ENCODE measurements around the gene ZYG11B.
"Not testable (repeated sequence)": the region's sequence is repeated elsewhere in the genome, so short reads cannot be mapped to it uniquely, and the experiment has no call there.

The ZYG11B gene

GRCh38 chr1:52795464-52795863 is 69.2 kb downstream of the ZYG11B start:
- no peaks in the 10 kb centered on the region for H3F3A ChIP-seq (ENCODE audit: insufficient read depth, low read length)
- no peaks in the 10 kb centered on the region for H3K9me2 ChIP-seq (replicated peaks; ENCODE audit: insufficient read depth, low read length)
- TF ChIP-seq CTCF (IDR thresholded peaks at IDR 0.05; ENCODE audit: low read length) (no peak), EZH2 (optimal IDR thresholded peaks at IDR 0.05; ENCODE audit: low read depth, low read length) (no peak), EZH2phosphoT487 (IDR thresholded peaks at IDR 0.05; ENCODE audit: low read length) (no peak)
- no peaks in the 10 kb centered on the region for H3K79me2 ChIP-seq (ENCODE audit: low read length)
- no peak overlapping the region for H3K27ac ChIP-seq (ENCODE audit: low read length)
- no peak overlapping the region for H3K4me3 ChIP-seq (ENCODE audit: low read length)
- H3K27me3 ChIP-seq (replicated peaks; ENCODE audit: insufficient read depth, low read length): no peaks in the 10 kb centered on the region
- no peaks in the 10 kb centered on the region for H3K4me1 ChIP-seq (ENCODE audit: low read length)
- DNase-seq: no peak
- no peak overlapping the region for H2AFZ ChIP-seq (ENCODE audit: low read length)
- H3K9me3 ChIP-seq (replicated peaks; ENCODE audit: insufficient read depth, low read length): no peaks in the 10 kb centered on the region
- no peak overlapping the region for H3K9ac ChIP-seq (ENCODE audit: low read length)
- no peak overlapping the region for H3K4me2 ChIP-seq (ENCODE audit: low read depth, low read length)
- H3K36me3 ChIP-seq (replicated peaks; ENCODE audit: insufficient read depth, low read length): no peaks in the 10 kb centered on the region
- no peaks in the 10 kb centered on the region for H4K20me1 ChIP-seq (ENCODE audit: insufficient read depth, low read length)

- no peak overlapping the region for H3K9ac ChIP-seq (ENCODE audit: low read length)
- H3K9me3 ChIP-seq (replicated peaks; ENCODE audit: insufficient read depth, low read length): no peaks in the 10 kb centered on the region
- no peaks in the 10 kb centered on the region for H3K4me1 ChIP-seq (ENCODE audit: low read length)
- no peaks in the 10 kb centered on the region for H3K9me2 ChIP-seq (replicated peaks; ENCODE audit: insufficient read depth, low read length)
- no peak overlapping the region for H2AFZ ChIP-seq (ENCODE audit: low read length)
- H3K79me2 ChIP-seq (ENCODE audit: low read length): no peaks in the 10 kb centered on the region
- no peak for DNase-seq
- no peak overlapping the region for H3K4me2 ChIP-seq (ENCODE audit: low read depth, low read length)
- H3K27me3 ChIP-seq (replicated peaks; ENCODE audit: insufficient read depth, low read length): no peaks in the 10 kb centered on the region
- no peaks in the 10 kb centered on the region for H3F3A ChIP-seq (ENCODE audit: insufficient read depth, low read length)
- TF ChIP-seq CTCF (IDR thresholded peaks at IDR 0.05; ENCODE audit: low read length) (no peak), EZH2phosphoT487 (IDR thresholded peaks at IDR 0.05; ENCODE audit: low read length) (no peak), EZH2 (optimal IDR thresholded peaks at IDR 0.05; ENCODE audit: low read depth, low read length) (no peak)
- H3K36me3 ChIP-seq (replicated peaks; ENCODE audit: insufficient read depth, low read length): no peaks in the 10 kb centered on the region
- H4K20me1 ChIP-seq (ENCODE audit: insufficient read depth, low read length): no peaks in the 10 kb centered on the region
- H3K27ac ChIP-seq (ENCODE audit: low read length): no peak overlapping the region
- H3K4me3 ChIP-seq (ENCODE audit: low read length): no peak overlapping the region
Observed at GRCh38 chr1:52798331-52798730, 72.1 kb downstream of the ZYG11B start.

- no peak for TF ChIP-seq EZH2 (optimal IDR thresholded peaks at IDR 0.05; ENCODE audit: low read depth, low read length)
- TF ChIP-seq CTCF (IDR thresholded peaks at IDR 0.05; ENCODE audit: low read length): no peak
- TF ChIP-seq EZH2phosphoT487 (IDR thresholded peaks at IDR 0.05; ENCODE audit: low read length): no peak
- Histone ChIP-seq H3K9me3 (replicated peaks; ENCODE audit: insufficient read depth, low read length) (no peaks in the 10 kb centered on the region), H3K9me2 (replicated peaks; ENCODE audit: insufficient read depth, low read length) (no peaks in the 10 kb centered on the region), H3K27ac (ENCODE audit: low read length) (no peak overlapping the region), H3F3A (ENCODE audit: insufficient read depth, low read length) (no peaks in the 10 kb centered on the region), H2AFZ (ENCODE audit: low read length) (no peak overlapping the region), H3K4me2 (ENCODE audit: low read depth, low read length) (no peak overlapping the region), H3K4me1 (ENCODE audit: low read length) (no peaks in the 10 kb centered on the region), H4K20me1 (ENCODE audit: insufficient read depth, low read length) (no peaks in the 10 kb centered on the region), H3K36me3 (replicated peaks; ENCODE audit: insufficient read depth, low read length) (no peaks in the 10 kb centered on the region), H3K9ac (ENCODE audit: low read length) (no peak overlapping the region), H3K4me3 (ENCODE audit: low read length) (no peak overlapping the region), H3K27me3 (replicated peaks; ENCODE audit: insufficient read depth, low read length) (no peaks in the 10 kb centered on the region), H3K79me2 (ENCODE audit: low read length) (no peaks in the 10 kb centered on the region)
- no peak for DNase-seq
Observed at GRCh38 chr1:52801011-52801410, 74.8 kb downstream of the ZYG11B start.

- not testable (repeated sequence) for H3K9me3 ChIP-seq (replicated peaks; ENCODE audit: insufficient read depth, low read length); H3K36me3 ChIP-seq (replicated peaks; ENCODE audit: insufficient read depth, low read length); H3F3A ChIP-seq (ENCODE audit: insufficient read depth, low read length); H3K27ac ChIP-seq (ENCODE audit: low read length); H3K4me1 ChIP-seq (ENCODE audit: low read length); H3K27me3 ChIP-seq (replicated peaks; ENCODE audit: insufficient read depth, low read length); H4K20me1 ChIP-seq (ENCODE audit: insufficient read depth, low read length); H2AFZ ChIP-seq (ENCODE audit: low read length); H3K4me2 ChIP-seq (ENCODE audit: low read depth, low read length); H3K4me3 ChIP-seq (ENCODE audit: low read length); H3K9me2 ChIP-seq (replicated peaks; ENCODE audit: insufficient read depth, low read length); DNase-seq; H3K9ac ChIP-seq (ENCODE audit: low read length); H3K79me2 ChIP-seq (ENCODE audit: low read length)
Observed at GRCh38 chr1:52804083-52804482, 77.8 kb downstream of the ZYG11B start.
